AG20443 (cell line): ENCODE results near the gene GMPS.
"Not testable (repeated sequence)": the region's sequence is repeated elsewhere in the genome, so short reads cannot be mapped to it uniquely, and the experiment has no call there.

Source experiments
- DNase-seq: peaks from one replicate; pipeline ENCODE4 v3.0.0; 2012; ENCODE audit warnings: low spot score, mixed read lengths

The GMPS gene

GRCh38 chr3:155872904-155873646, 2.6 kb downstream of the GMPS start:
- no peak for DNase-seq

- DNase-seq, result no peak
Measured at GRCh38 chr3:155876037-155876436, 5.6 kb downstream of the GMPS start.

- DNase-seq, result no peak
Measured at GRCh38 chr3:155876503-155876902, 6.1 kb downstream of the GMPS start.

GRCh38 chr3:155880286-155880685, 9.8 kb downstream of the GMPS start:
- no peak for DNase-seq

- DNase-seq, result no peak
Measured at GRCh38 chr3:155884292-155884691, 13.8 kb downstream of the GMPS start.

- no peak for DNase-seq
Measured at GRCh38 chr3:155885292-155885691, 14.8 kb downstream of the GMPS start.

GRCh38 chr3:155886348-155886747, 15.9 kb downstream of the GMPS start:
- not testable (repeated sequence) for DNase-seq

- DNase-seq, result no peak
Measured at GRCh38 chr3:155886915-155887314, 16.5 kb downstream of the GMPS start.

GRCh38 chr3:155889212-155889611, 18.8 kb downstream of the GMPS start:
- no peak for DNase-seq

- DNase-seq, result no peak
Measured at GRCh38 chr3:155889952-155890351, 19.5 kb downstream of the GMPS start.

- peak; percentile 26 for DNase-seq
Measured at GRCh38 chr3:155890671-155891190, 20.3 kb downstream of the GMPS start.

GRCh38 chr3:155891321-155891720, 20.9 kb downstream of the GMPS start:
- DNase-seq, result no peak

- DNase-seq, result no peak
Measured at GRCh38 chr3:155895379-155895900, 25.0 kb downstream of the GMPS start.

- DNase-seq, result no peak
Measured at GRCh38 chr3:155906900-155907299, 36.5 kb downstream of the GMPS start.

GRCh38 chr3:155908086-155908485, 37.6 kb downstream of the GMPS start:
- DNase-seq, result no peak

- no peak for DNase-seq
Measured at GRCh38 chr3:155908605-155909004, 38.2 kb downstream of the GMPS start.

GRCh38 chr3:155912090-155912489, 41.6 kb downstream of the GMPS start:
- no peak for DNase-seq

- peak; percentile 51 for DNase-seq
Measured at GRCh38 chr3:155912579-155913190, 42.2 kb downstream of the GMPS start.

GRCh38 chr3:155917781-155918180, 47.3 kb downstream of the GMPS start:
- DNase-seq, result no peak

- no peak for DNase-seq
Measured at GRCh38 chr3:155919728-155920127, 49.3 kb downstream of the GMPS start.

- no peak for DNase-seq
Measured at GRCh38 chr3:155921486-155921885, 51.0 kb downstream of the GMPS start.

- DNase-seq, result peak; percentile 19
Measured at GRCh38 chr3:155934230-155934629, 63.8 kb downstream of the GMPS start.

GRCh38 chr3:155938409-155938808, 68.0 kb downstream of the GMPS start:
- no peak for DNase-seq
